Activated CD4-positive, alpha-beta memory T cell treated with anti-CD3 and anti-CD28 coated beads for 36 hours (primary cell): ENCODE data around the gene NDUFA6. TPM values are rescaled to one million over a fixed set of nuclear protein-coding genes. Genes with fewer than 3 reads are reported as not detected.
"Not testable (repeated sequence)": the region's sequence is repeated elsewhere in the genome, so short reads cannot be mapped to it uniquely, and the experiment has no call there.

Source experiments
- CTCF ChIA-PET: fragments of 350-600 bp; sonication (Branson Sonifier 250); formaldehyde crosslinking; loops from one replicate; lab custom pipeline; 2021; ENCODE audit warnings: antibody characterized with exemption, inconsistent platforms; lab: Charles Lee
- POLR2A ChIA-PET: fragments of 350-600 bp; sonication (Branson Sonifier 250); formaldehyde crosslinking; loops from one replicate; lab custom pipeline; 2021; ENCODE audit warnings: antibody characterized with exemption; lab: Charles Lee
- DNase-seq: peaks from one replicate; pipeline ENCODE4 v3.0.0-alpha.2; 2020
- H3K27ac Mint-ChIP-seq: one replicate; pipeline ENCODE4 v1.8.0; 2021; ENCODE audit warnings: mixed read lengths
- H3K27me3 Mint-ChIP-seq: one replicate; pipeline ENCODE4 v1.8.0; 2021; ENCODE audit warnings: mixed read lengths
- H3K36me3 Mint-ChIP-seq: one replicate; pipeline ENCODE4 v1.8.0; 2021; ENCODE audit warnings: mixed read lengths
- H3K4me1 Mint-ChIP-seq: one replicate; pipeline ENCODE4 v1.8.0; 2021; ENCODE audit warnings: low read depth, mixed read lengths
- H3K4me3 Mint-ChIP-seq: one replicate; pipeline ENCODE4 v1.8.0; 2021; ENCODE audit warnings: mild to moderate bottlenecking, mixed read lengths
- H3K9me3 Mint-ChIP-seq: one replicate; pipeline ENCODE4 v1.8.0; 2021; ENCODE audit warnings: mixed read lengths
- intact Hi-C: fragments of 100-400 bp; cut with micrococcal nuclease; formaldehyde crosslinking; loops from one replicate; pipeline ENCODE4 v1.15.1; 2023
- total RNA-seq, 2 experiments: library from RNA; stranded (reverse); gene quantifications; one replicate each; pipeline ENCODE4 v1.2.3, GENCODE V29; 2021

The NDUFA6 gene
- total RNA-seq, 2 experiments from 2014 or later, result 124 to 129 TPM

GRCh38 chr22:42130182-42130581 is 39.6 kb upstream of the NDUFA6 start:
- intact Hi-C loops, H3K9me3 Mint-ChIP-seq, H3K4me1 Mint-ChIP-seq, H3K27me3 Mint-ChIP-seq, H3K27ac Mint-ChIP-seq, H3K4me3 Mint-ChIP-seq, DNase-seq, CTCF ChIA-PET, H3K36me3 Mint-ChIP-seq, POLR2A ChIA-PET: not testable (repeated sequence)

GRCh38 chr22:42128776-42129694 is 38.5 kb upstream of the NDUFA6 start:
- intact Hi-C loops, result not testable (repeated sequence)

GRCh38 chr22:42128007-42128406 is 37.4 kb upstream of the NDUFA6 start:
- POLR2A ChIA-PET, H3K9me3 Mint-ChIP-seq, H3K4me1 Mint-ChIP-seq, DNase-seq, intact Hi-C loops, H3K4me3 Mint-ChIP-seq, H3K36me3 Mint-ChIP-seq, H3K27me3 Mint-ChIP-seq, H3K27ac Mint-ChIP-seq, CTCF ChIA-PET: not testable (repeated sequence)

More at GRCh38 chr22:42128776-42129694, 38.5 kb upstream of the NDUFA6 start:
- H3K4me1 Mint-ChIP-seq, H3K27ac Mint-ChIP-seq, CTCF ChIA-PET, H3K27me3 Mint-ChIP-seq, POLR2A ChIA-PET, H3K4me3 Mint-ChIP-seq, H3K36me3 Mint-ChIP-seq, H3K9me3 Mint-ChIP-seq: not testable (repeated sequence)
- peak; percentile 24 for DNase-seq

- H3K27me3 Mint-ChIP-seq, result no peaks in the 10 kb centered on the region
- H3K9me3 Mint-ChIP-seq, result no peaks in the 10 kb centered on the region
- H3K4me1 Mint-ChIP-seq, result no peaks in the 10 kb centered on the region
- no peak overlapping the region for H3K4me3 Mint-ChIP-seq
- H3K36me3 Mint-ChIP-seq, result no peaks in the 10 kb centered on the region
- H3K27ac Mint-ChIP-seq, result no peak overlapping the region
- DNase-seq, result no peak
- CTCF ChIA-PET, result no interaction called here
- intact Hi-C loops, result no loop called here
- POLR2A ChIA-PET, result no interaction called here
These were observed 37.0 kb upstream of the NDUFA6 start for GRCh38 chr22:42127606-42128005.

GRCh38 chr22:42123529-42123928 is 33.0 kb upstream of the NDUFA6 start:
- H3K4me3 Mint-ChIP-seq, H3K27ac Mint-ChIP-seq, CTCF ChIA-PET, H3K27me3 Mint-ChIP-seq, H3K36me3 Mint-ChIP-seq, POLR2A ChIA-PET, intact Hi-C loops, H3K9me3 Mint-ChIP-seq, DNase-seq: not testable (repeated sequence)
- peaks cover 32% of the 10 kb centered on the region for H3K4me1 Mint-ChIP-seq

- H3K9me3 Mint-ChIP-seq, result peaks cover 10% of the 10 kb centered on the region
- POLR2A ChIA-PET, H3K27me3 Mint-ChIP-seq, H3K36me3 Mint-ChIP-seq: not testable (repeated sequence)
- CTCF ChIA-PET, result interaction anchor here (1.7 kb wide), 1 partner anchor 29 kb away, joined by 5 read pairs; the partner anchor contains the start of gene NDUFA6
- peak overlapping the region; percentile 94 for H3K27ac Mint-ChIP-seq
- DNase-seq, result peak; percentile 66
- H3K4me3 Mint-ChIP-seq, result peak overlapping the region; percentile 56
- intact Hi-C loops, result loop anchor here (2.0 kb wide), 1 partner anchor 30 kb away; the partner anchor contains the start of gene NDUFA6
- peaks cover 32% of the 10 kb centered on the region for H3K4me1 Mint-ChIP-seq
These were observed 29.9 kb upstream of the NDUFA6 start for GRCh38 chr22:42120231-42121021.

- no peak for DNase-seq
- ChIA-PET CTCF (interaction anchor here (1.2 to 3.6 kb wide), 6 partner anchors 19 to 327 kb away, joined by 3 to 13 read pairs (median 6); partner anchors contain the start of gene NDUFA6), POLR2A (interaction anchor here (1.5 kb wide), 1 partner anchor 496 kb away, joined by 3 read pairs; the partner anchor contains the start of genes DESI1 and XRCC6)
- peaks cover 26% of the 10 kb centered on the region for H3K4me1 Mint-ChIP-seq
- peaks cover 12% of the 10 kb centered on the region for H3K36me3 Mint-ChIP-seq
- H3K4me3 Mint-ChIP-seq, result no peak overlapping the region
- H3K9me3 Mint-ChIP-seq, result peaks cover 23% of the 10 kb centered on the region
- no peaks in the 10 kb centered on the region for H3K27me3 Mint-ChIP-seq
- no peak overlapping the region for H3K27ac Mint-ChIP-seq
- intact Hi-C loops, result no loop called here
These were observed 26.4 kb upstream of the NDUFA6 start for GRCh38 chr22:42116848-42117424.

- H3K27me3 Mint-ChIP-seq, H3K4me3 Mint-ChIP-seq, intact Hi-C loops, DNase-seq, H3K27ac Mint-ChIP-seq, POLR2A ChIA-PET: not testable (repeated sequence)
- peaks cover 12% of the 10 kb centered on the region for H3K36me3 Mint-ChIP-seq
- peaks cover 12% of the 10 kb centered on the region for H3K4me1 Mint-ChIP-seq
- peaks cover 23% of the 10 kb centered on the region for H3K9me3 Mint-ChIP-seq
- CTCF ChIA-PET, result interaction anchor here (3.6 kb wide), 1 partner anchor 329 kb away, joined by 12 read pairs; no protein-coding TSS in a partner anchor
These were observed 24.9 kb upstream of the NDUFA6 start for GRCh38 chr22:42115420-42115830.

GRCh38 chr22:42114721-42115120 is 24.1 kb upstream of the NDUFA6 start:
- Mint-ChIP-seq H3K4me3 (no peak overlapping the region), H3K4me1 (peaks cover 6% of the 10 kb centered on the region), H3K27ac (no peak overlapping the region), H3K9me3 (peaks cover 23% of the 10 kb centered on the region), H3K36me3 (peaks cover 12% of the 10 kb centered on the region), H3K27me3 (no peaks in the 10 kb centered on the region)
- CTCF ChIA-PET, result no interaction called here
- POLR2A ChIA-PET, result no interaction called here
- intact Hi-C loops, result no loop called here
- DNase-seq, result no peak

- DNase-seq, H3K4me1 Mint-ChIP-seq, H3K4me3 Mint-ChIP-seq, POLR2A ChIA-PET, H3K27me3 Mint-ChIP-seq, H3K27ac Mint-ChIP-seq, intact Hi-C loops: not testable (repeated sequence)
- H3K36me3 Mint-ChIP-seq, result peaks cover 12% of the 10 kb centered on the region
- CTCF ChIA-PET, result interaction anchor here (0.5 to 3.2 kb wide), 4 partner anchors 22 to 362 kb away, joined by 3 to 15 read pairs (median 3); partner anchors contain the start of gene NDUFA6
- peaks cover 23% of the 10 kb centered on the region for H3K9me3 Mint-ChIP-seq
These were observed 22.2 kb upstream of the NDUFA6 start for GRCh38 chr22:42112793-42113192.

GRCh38 chr22:42111798-42112197 is 21.2 kb upstream of the NDUFA6 start:
- Mint-ChIP-seq H3K27me3 (no peaks in the 10 kb centered on the region), H3K27ac (no peak overlapping the region), H3K36me3 (peaks cover 12% of the 10 kb centered on the region), H3K4me3 (no peak overlapping the region), H3K4me1 (no peaks in the 10 kb centered on the region), H3K9me3 (peaks cover 23% of the 10 kb centered on the region)
- intact Hi-C loops, result no loop called here
- no peak for DNase-seq
- CTCF ChIA-PET, result interaction anchor here (1.2 to 3.2 kb wide), 2 partner anchors 21 to 144 kb away, joined by 3 to 15 read pairs; partner anchors contain the start of gene NDUFA6
- POLR2A ChIA-PET, result no interaction called here
